Astrocyte of the spinal cord (primary cell): ENCODE data around the gene ACSL4.
"Not testable (repeated sequence)": the region's sequence is repeated elsewhere in the genome, so short reads cannot be mapped to it uniquely, and the experiment has no call there.

Experiments
- DNase-seq: peaks from one replicate; pipeline ENCODE4 v3.0.0; 2011; ENCODE audit warnings: low read depth, low spot score
- H3K4me3 ChIP-seq: 2 replicates; pipeline ENCODE4 v1.5.1; 2011; ENCODE audit warnings: low read depth, mild to moderate bottlenecking, low read length, moderate library complexity
- CTCF ChIP-seq: IDR thresholded peaks from 2 replicates; pipeline ENCODE4 v1.5.1; 2012; ENCODE audit warnings: low read depth, mild to moderate bottlenecking, low read length, inconsistent platforms
- in situ Hi-C: cut with HindIII; loops from 2 replicates; pipeline ENCODE4 v1.10.0; 2017; ENCODE audit warnings: low sequenced_read_pairs

The ACSL4 gene

DNA sequence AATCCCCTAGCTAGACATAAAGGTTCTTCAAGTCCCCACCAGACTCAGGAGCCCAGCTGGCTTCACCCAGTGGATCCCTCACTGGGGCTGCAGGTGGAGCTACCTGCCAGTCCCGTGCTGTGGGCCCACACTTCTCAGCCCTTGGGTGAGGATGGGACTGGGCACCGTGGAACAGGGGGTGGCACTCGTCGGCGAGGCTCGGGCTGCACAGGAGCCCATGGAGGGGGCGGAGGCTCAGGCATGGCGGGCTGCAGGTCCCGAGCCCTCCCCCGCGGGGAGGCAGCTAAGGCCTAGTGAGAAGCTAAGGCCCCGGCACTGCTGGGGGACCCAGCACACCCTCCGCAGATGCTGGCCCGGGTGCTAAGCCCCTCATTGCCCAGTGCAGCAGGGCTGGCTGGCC, 16.1 kb upstream of the ACSL4 start:
- TF ChIP-seq CTCF, result no peak
- H3K4me3 ChIP-seq, result no peak overlapping the region
- in situ Hi-C loops, result no loop called here

DNA sequence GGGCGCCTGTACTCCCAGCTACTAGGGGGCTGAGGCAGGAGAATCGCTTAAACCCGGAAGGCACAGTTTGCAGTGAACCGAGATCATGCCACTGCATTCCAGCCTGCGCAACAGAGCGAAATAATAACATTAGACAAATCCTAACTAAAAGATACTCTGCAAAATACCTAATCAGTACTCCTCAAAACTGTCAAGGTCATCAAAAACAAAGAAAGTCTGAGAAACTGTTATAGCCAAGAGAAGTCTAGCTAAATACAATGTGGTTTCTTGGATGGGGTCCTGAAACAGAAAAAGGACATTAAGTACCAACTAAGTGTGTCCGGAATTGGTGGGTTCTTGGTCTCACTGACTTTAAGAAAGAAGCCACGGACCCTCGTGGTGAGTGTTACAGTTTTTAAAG, 14.6 kb upstream of the ACSL4 start:
- in situ Hi-C loops, result no loop called here
- no peak for DNase-seq
- H3K4me3 ChIP-seq, result no peak overlapping the region
- no peak for TF ChIP-seq CTCF

More for the DNA sequence above, 16.1 kb upstream of the ACSL4 start:
- no peak for DNase-seq

DNA sequence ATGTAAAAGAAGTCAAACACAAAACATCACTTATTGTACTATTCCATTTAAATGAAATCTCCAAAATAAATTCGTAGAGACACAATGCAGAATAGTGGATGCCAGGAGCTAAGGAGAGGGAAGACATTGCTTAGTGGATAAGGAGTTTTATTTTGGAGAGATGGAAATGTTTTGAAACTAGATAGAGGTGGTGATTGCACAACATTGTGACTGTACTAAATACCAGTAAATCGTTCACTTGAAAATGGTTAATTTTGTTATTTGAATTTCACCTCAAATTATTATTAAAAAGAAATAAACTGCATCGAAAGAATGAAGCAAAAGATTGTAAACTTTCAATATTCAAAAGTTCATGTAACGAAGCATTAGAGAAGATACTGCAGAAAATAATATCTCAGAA, 9.7 kb upstream of the ACSL4 start:
- no peak for TF ChIP-seq CTCF
- no peak for DNase-seq
- in situ Hi-C loops, result no loop called here
- H3K4me3 ChIP-seq, result no peak overlapping the region

DNA sequence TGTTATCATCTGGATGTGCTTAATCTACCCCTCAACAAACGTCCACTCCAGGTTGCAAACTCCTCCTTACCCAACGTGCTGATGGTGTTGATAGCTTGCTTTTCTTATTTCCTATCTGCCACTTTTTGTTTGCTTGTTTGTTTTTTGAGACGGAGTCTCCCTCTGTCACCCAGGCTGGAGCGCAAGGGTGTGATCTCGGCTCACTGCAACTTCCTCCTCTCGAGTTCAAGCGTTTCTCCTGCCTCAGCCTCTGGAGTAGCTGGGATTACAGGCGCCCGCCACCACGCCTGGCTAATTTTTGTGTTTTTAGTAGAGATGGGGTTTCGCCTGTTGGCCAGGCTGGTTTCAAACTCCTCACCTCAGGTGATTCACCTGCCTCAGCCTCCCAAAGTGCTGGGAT, 7.8 kb upstream of the ACSL4 start:
- in situ Hi-C loops, H3K4me3 ChIP-seq, DNase-seq: not testable (repeated sequence)

DNA sequence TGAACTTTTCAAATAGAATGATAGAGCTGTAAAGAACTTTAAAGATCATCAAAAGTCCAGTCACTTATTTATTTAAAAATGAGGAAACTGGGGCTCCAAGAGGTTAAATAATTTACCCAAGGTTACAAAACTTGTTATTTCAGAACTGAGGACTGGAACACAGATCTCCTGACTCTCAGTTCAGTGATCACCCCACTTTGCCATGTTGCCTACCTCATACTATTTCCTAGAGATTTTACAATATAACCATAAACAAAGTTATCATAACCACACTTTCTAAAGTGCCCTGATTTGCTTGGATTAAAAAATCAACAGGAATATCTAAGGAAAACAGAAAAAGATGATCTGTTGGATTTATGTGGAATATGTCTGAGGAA, 7.4 kb upstream of the ACSL4 start:
- no peak for DNase-seq
- no peak for TF ChIP-seq CTCF
- H3K4me3 ChIP-seq, result no peak overlapping the region
- in situ Hi-C loops, result no loop called here

GRCh38 chrX:109739625-109740432, 6.8 kb upstream of the ACSL4 start:
- no peak for TF ChIP-seq CTCF
- no peak overlapping the region for H3K4me3 ChIP-seq
- DNase-seq, result no peak
- in situ Hi-C loops, result no loop called here

DNA sequence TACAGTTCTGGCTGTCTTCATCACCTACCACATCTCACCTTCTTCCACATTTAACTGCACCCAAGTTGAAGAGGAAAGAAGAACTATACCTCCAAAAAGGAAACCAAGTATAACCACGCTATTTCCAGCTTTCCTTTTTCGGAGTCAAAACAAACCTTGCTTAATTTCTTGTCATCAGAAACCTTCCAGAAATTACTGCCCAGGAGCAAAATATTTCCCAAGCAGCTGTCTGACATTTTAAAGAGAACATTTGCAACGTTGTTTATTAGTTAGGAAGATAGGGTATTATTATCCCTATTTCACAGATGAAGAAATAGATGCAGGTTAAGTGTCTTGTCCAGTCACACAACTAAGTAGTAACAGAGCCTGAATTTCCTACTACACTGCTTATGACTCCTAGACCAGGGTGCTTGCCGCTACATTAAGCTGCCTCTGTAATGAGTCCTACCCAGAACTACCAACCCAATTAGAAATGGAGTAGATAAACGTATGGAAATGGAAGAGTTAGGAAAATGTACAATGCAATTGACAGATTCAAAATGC, 2.2 kb upstream of the ACSL4 start:
- H3K4me3 ChIP-seq, result no peak overlapping the region
- no peak for TF ChIP-seq CTCF
- in situ Hi-C loops, result no loop called here
- no peak for DNase-seq
